ENCODE measurements around the gene CTSS. TPM values are rescaled to one million over a fixed set of nuclear protein-coding genes. Genes with fewer than 3 reads are reported as not detected.
"Not testable (repeated sequence)": the region's sequence is repeated elsewhere in the genome, so short reads cannot be mapped to it uniquely, and the experiment has no call there.

Gene CTSS
- total RNA-seq, 1 donor from 2014 or later = 30.7 TPM

- intact Hi-C loops (cut with micrococcal nuclease) = no loop called here
- DNase-seq (no peak), ATAC-seq (no peak)
Measured at GRCh38 chr1:150778409-150778808, 12.8 kb upstream of the CTSS start.

- intact Hi-C loops (cut with micrococcal nuclease) = no loop called here
- ATAC-seq (no peak), DNase-seq (no peak)
Measured at GRCh38 chr1:150777544-150777943, 12.0 kb upstream of the CTSS start.

GRCh38 chr1:150775931-150776505 lies 10.4 kb upstream of the CTSS start:
- ATAC-seq; intact Hi-C loops (cut with micrococcal nuclease): not testable (repeated sequence)

GRCh38 chr1:150775276-150775675 lies 9.7 kb upstream of the CTSS start:
- no peak for DNase-seq
- ATAC-seq = no peak
- intact Hi-C loops (cut with micrococcal nuclease) = no loop called here

More at GRCh38 chr1:150775931-150776505, 10.4 kb upstream of the CTSS start:
- not testable (repeated sequence) for DNase-seq

GRCh38 chr1:150772326-150772725 lies 6.7 kb upstream of the CTSS start:
- ATAC-seq = no peak
- intact Hi-C loops (cut with micrococcal nuclease) = no loop called here

GRCh38 chr1:150767704-150768103 lies 2.1 kb upstream of the CTSS start:
- DNase-seq; intact Hi-C loops (cut with micrococcal nuclease); ATAC-seq: not testable (repeated sequence)

More at GRCh38 chr1:150772326-150772725, 6.7 kb upstream of the CTSS start:
- DNase-seq = no peak

GRCh38 chr1:150765977-150766301 lies 361 bp upstream of the CTSS start:
- ATAC-seq; intact Hi-C loops (cut with micrococcal nuclease); DNase-seq: not testable (repeated sequence)

- no peak for DNase-seq
- intact Hi-C loops (cut with micrococcal nuclease) = no loop called here
- ATAC-seq = no peak
Measured at GRCh38 chr1:150764617-150765101, 919 bp downstream of the CTSS start.

- ATAC-seq (no peak), DNase-seq (no peak)
- intact Hi-C loops (cut with micrococcal nuclease) = no loop called here
Measured at GRCh38 chr1:150763018-150763417, 2.6 kb downstream of the CTSS start.

GRCh38 chr1:150762552-150762951 lies 3.0 kb downstream of the CTSS start:
- DNase-seq = no peak
- intact Hi-C loops (cut with micrococcal nuclease) = no loop called here
- ATAC-seq = no peak

- ATAC-seq (no peak), DNase-seq (no peak)
- intact Hi-C loops (cut with micrococcal nuclease) = no loop called here
Measured at GRCh38 chr1:150761801-150762200, 3.8 kb downstream of the CTSS start.

GRCh38 chr1:150760013-150760412 lies 5.6 kb downstream of the CTSS start:
- DNase-seq (no peak), ATAC-seq (no peak)
- intact Hi-C loops (cut with micrococcal nuclease) = no loop called here

GRCh38 chr1:150753416-150753815 lies 12.2 kb downstream of the CTSS start:
- intact Hi-C loops (cut with micrococcal nuclease) = no loop called here
- no peak for DNase-seq
- no peak for ATAC-seq

GRCh38 chr1:150751443-150751842 lies 14.1 kb downstream of the CTSS start:
- ATAC-seq (no peak), DNase-seq (no peak)
- intact Hi-C loops (cut with micrococcal nuclease) = no loop called here

- DNase-seq = no peak
- intact Hi-C loops (cut with micrococcal nuclease) = no loop called here
Measured at GRCh38 chr1:150749720-150750311, 15.8 kb downstream of the CTSS start.

GRCh38 chr1:150748878-150749719 lies 16.5 kb downstream of the CTSS start:
- ATAC-seq (no peak), DNase-seq (no peak)
- intact Hi-C loops (cut with micrococcal nuclease) = no loop called here

More at GRCh38 chr1:150749720-150750311, 15.8 kb downstream of the CTSS start:
- ATAC-seq = no peak

- DNase-seq (no peak), ATAC-seq (no peak)
- intact Hi-C loops (cut with micrococcal nuclease) = no loop called here
Measured at GRCh38 chr1:150730130-150730721, 35.4 kb downstream of the CTSS start.

- DNase-seq (no peak), ATAC-seq (no peak)
- intact Hi-C loops (cut with micrococcal nuclease) = no loop called here
Measured at GRCh38 chr1:150724336-150724735, 41.2 kb downstream of the CTSS start.

GRCh38 chr1:150720703-150721102 lies 44.9 kb downstream of the CTSS start, which contains the start of gene HORMAD1:
Gene HORMAD1, minus strand, starts transcription at chr1:150720895. Its CDS starts 1,390 bp downstream, at chr1:150719505.
- intact Hi-C loops (cut with micrococcal nuclease) = no loop called here
- no peak for DNase-seq
- no peak for ATAC-seq

GRCh38 chr1:150720098-150720497 lies 45.5 kb downstream of the CTSS start:
- no peak for ATAC-seq
- intact Hi-C loops (cut with micrococcal nuclease) = no loop called here
- no peak for DNase-seq
